Bronchial epithelial cell (primary cell): Measurements from ENCODE around the gene CDK1. TPM values are rescaled to one million over a fixed set of nuclear protein-coding genes. Genes with fewer than 3 reads are reported as not detected.
A peak's percentile ranks its signal among the peaks of the same experiment; 100 is the strongest.

Experiments used
- DNase-seq: peaks from one replicate; pipeline ENCODE4 v3.0.0-alpha.2; 2010; ENCODE audit warnings: low read depth
- FAIRE-seq: peaks from 2 replicates; lab custom pipeline; 2011; peaks lifted over from hg19 to GRCh38; lab: Jason Lieb, UNC
- H3K27me3 ChIP-seq: 2 replicates; pipeline ENCODE4 v1.5.1; 2011; ENCODE audit warnings: low read length; ENCODE audit not compliant: control insufficient read depth, insufficient read depth
- H3K36me3 ChIP-seq: 2 replicates; pipeline ENCODE4 v1.5.1; 2011; ENCODE audit warnings: low read length; ENCODE audit not compliant: control insufficient read depth, insufficient read depth
- H3K4me3 ChIP-seq: 2 replicates; pipeline ENCODE4 v1.5.1; 2011; ENCODE audit warnings: mild to moderate bottlenecking, low read depth, low read length, control low read depth
- CTCF ChIP-seq: IDR thresholded peaks from 2 replicates; pipeline ENCODE4 v1.5.1; 2011; ENCODE audit warnings: mild to moderate bottlenecking, moderate library complexity, low read length, control low read depth, inconsistent platforms; ENCODE audit not compliant: insufficient read depth, severe bottlenecking
- total RNA-seq: library from RNA; depleted of rRNA; stranded (reverse); fragments of >200 nt; gene quantifications from 2 replicates; pipeline ENCODE4 v1.2.1, GENCODE V29; 2014

CDK1 gene
- total RNA-seq, 1 donor from 2014 or later = 0.79 TPM

DNA sequence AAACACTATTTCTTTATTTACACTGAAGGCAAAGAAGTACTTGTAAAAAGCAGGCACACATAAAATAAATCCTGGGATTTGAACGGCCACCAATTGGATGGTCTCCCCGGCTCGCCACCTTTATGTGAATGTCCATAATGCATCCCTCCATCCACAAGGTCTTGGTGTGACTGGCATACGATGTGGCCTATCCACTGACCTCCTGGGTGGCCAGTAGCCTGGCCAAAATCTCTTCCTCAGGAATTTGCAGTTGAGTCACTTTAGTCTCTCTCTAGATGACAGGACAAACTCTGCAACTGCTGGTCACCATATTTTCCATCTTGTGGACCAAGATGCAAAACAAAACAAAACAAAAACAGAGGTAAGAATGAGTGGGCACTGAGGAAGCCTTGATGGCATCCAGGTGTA, 39.1 kb downstream of the CDK1 start:
- DNase-seq (no peak), FAIRE-seq (no peak)
- Histone ChIP-seq H3K27me3 (no peaks in the 10 kb centered on the region), H3K4me3 (no peak overlapping the region), H3K36me3 (no peaks in the 10 kb centered on the region)
- TF ChIP-seq CTCF = no peak

DNA sequence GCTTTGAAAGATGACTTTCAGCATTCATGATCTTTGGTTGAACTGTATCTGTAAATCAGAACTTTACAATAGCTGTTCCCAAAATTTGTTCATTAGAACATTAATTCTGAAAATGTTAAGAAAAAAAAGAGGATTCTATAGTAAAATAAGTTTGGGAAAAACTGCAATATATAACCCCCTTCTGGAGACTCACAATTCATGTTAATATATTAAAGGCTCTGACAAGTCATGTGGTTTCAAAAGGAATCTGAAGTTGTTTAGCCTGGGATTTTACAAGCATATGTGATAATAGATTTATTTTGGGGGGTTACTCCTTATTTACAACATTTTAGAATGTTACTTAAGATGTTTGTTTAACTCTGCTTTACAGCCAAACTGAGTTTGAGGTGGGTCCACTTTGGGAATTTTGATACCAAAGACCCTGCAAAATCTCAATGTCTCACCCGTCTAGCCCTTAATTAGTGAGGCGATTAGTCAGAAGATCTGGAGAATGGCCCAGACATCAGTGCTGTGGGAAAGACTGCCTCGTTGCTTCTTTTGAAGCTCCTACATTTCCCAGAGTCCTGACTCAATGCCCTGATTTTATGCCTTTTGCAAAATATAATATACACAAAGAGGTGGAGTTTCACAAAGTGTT, 40.0 kb downstream of the CDK1 start:
- H3K27me3 ChIP-seq = no peaks in the 10 kb centered on the region
- H3K4me3 ChIP-seq = no peak overlapping the region
- H3K36me3 ChIP-seq = no peaks in the 10 kb centered on the region
- FAIRE-seq (no peak), DNase-seq (no peak)
- no peak for TF ChIP-seq CTCF

DNA sequence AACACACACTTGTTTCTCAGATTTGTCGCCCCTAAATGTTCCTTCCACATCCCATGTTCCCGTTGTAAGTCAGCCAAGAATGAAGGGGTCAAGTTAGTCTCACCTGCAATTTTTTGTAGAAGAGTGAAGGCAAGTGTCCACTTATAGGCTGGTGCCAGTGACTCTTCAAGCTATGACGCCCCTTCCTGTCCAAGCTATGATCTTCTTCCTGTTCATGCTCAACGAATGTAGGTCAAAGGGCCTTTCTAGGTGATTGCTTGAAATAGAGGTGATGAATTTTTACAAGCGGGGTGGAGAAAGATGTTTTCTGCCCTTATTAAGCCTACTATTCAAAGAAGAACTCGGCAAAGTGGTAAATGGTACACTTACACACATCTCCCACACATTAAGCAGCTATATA, 41.0 kb downstream of the CDK1 start:
- TF ChIP-seq CTCF = no peak
- DNase-seq (no peak), FAIRE-seq (no peak)
- no peak overlapping the region for H3K4me3 ChIP-seq
- H3K36me3 ChIP-seq = no peaks in the 10 kb centered on the region
- no peaks in the 10 kb centered on the region for H3K27me3 ChIP-seq

GRCh38 chr10:60820093-60820754, 41.9 kb downstream of the CDK1 start:
- FAIRE-seq (no peak), DNase-seq (no peak)
- Histone ChIP-seq H3K27me3 (no peaks in the 10 kb centered on the region), H3K36me3 (no peaks in the 10 kb centered on the region), H3K4me3 (no peak overlapping the region)
- peak; percentile 17 for TF ChIP-seq CTCF

DNA sequence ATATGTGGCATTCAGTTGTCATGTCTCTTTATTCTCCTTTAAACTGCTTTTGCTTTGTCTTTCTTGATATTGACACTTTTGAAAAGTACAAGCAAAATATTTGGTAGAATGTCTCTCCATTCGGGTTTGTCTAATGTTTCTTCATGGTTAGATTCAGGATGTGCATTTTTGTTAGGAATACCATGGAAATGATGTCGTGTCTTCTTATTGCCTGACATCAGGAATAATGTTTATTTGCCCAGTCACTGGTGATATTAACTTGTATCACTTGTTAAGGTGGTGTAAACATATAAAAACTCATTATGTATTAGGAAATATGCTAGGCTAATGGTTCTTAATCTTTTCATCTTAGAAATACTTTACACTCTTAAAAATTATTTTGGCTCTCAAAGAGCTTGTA, 43.4 kb downstream of the CDK1 start:
- Histone ChIP-seq H3K27me3 (no peaks in the 10 kb centered on the region), H3K36me3 (no peaks in the 10 kb centered on the region), H3K4me3 (no peak overlapping the region)
- no peak for TF ChIP-seq CTCF
- peak; percentile 25 for DNase-seq
- no peak for FAIRE-seq
